Stimulated activated CD4-positive, alpha-beta T cell treated with anti-CD3 and anti-CD28 coated beads, Interleukin-12 subunit alpha, Interleukin-12 subunit beta, amount 100 ng/mL, for 48 hours (primary cell): ENCODE results near the gene FNBP1.

ENCODE experiments used
- DNase-seq, 3 donors: peaks; one replicate each; pipeline ENCODE4 v3.0.0-alpha.2; 2020; ENCODE audit warnings: low read depth in 2 of 3, low spot score in 1 of 3

Gene FNBP1

DNA sequence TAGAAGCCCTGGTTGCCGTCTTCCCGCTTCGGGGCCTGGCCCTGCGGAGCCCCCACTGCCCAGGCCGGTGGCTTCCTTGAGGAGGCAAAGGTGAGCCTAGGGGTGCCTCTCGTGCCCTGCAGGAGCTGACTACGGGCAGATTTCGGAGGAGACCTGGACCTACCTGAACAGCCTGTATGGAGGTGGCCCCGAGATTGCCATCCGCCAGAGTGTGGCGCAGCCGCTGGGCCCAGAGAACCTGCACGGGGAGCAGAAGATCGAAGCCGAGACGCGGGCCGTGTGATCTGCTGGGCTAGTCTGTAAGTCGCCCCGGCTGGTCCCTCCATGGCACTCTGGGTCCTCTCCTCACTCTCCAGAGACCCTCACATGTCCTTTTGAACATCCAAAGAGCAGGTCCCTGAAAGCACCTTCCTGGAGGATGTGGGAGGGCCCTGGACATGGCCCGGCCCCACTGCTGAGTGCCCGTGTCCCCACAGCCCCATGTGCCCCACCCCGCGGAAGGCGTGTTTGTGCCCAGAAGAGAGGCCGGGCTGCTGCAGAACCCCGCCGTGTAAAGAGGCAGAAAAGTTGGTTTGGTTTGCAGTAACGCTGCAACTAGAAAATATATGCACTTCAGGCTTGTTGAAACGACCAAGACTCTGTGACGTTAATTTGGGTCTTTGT is 162.9 kb downstream of the FNBP1 start:
- DNase-seq: no peak

DNA sequence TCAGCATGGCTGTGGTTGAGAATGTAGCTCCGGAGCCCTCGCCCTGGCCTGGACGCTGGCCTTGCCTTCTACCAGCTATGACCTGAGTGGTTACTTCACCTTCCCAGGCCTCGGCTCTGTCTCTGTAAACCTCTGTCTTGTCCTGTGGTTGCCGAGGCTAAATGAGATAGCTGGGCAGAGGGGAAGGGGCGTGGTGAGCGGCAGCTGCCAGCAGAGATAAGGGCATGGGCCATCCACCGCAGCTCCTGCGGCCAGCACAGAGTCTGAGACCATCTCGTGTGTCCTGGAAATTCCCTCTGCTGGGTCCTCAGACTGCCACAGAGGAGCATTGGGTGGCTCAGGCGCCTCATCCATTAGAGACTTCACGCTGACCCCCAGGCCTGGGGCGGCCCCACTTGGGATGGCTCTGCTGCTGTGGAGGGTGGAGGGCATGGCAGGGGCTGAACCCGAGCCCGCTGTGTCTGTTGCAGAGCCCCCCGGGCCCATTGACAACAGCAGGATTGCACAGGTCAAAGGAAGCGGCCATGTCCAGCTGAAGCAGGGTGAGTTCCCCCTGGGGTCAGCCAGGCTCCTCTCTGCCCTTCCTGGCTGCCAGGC is 163.8 kb downstream of the FNBP1 start:
- DNase-seq: no peak

DNA sequence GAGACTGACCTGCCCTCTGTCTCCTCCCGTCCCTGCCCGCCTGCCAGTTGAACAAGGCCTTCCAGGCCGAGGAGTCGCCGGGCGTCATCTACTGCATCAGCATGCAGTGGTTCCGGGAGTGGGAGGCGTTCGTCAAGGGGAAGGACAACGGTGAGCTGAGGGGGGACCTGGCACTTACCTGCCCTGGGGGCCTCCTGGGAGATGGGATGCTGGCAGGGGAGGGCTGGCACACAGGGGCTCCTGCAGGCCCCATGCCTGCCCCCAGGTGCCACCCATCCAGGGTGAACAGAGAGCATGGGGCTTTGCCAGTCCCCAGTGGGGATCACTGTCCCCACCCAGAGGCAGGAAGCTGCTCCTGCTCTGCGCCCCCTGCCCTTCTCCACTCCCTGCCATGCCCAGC is 164.7 kb downstream of the FNBP1 start:
- no peak for DNase-seq

DNA sequence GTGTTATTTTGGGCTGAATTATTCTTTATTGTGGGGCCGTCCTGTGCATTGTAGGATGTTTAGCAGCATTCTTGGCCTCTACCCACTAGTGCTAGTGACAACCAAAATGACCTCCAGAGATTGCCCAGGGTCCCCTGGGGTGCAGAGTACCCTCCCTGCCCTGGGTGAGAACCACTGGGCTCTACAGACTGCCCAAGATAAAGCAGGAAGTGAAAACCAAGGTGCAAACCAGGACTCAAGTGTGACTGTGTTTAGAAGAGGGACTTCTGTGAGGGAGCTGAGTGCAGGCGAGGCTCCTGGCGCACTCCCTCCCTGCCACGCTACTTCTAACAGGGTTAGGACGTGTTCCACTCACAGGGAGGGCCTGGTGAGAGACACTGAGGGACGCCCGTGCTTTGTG is 166.2 kb downstream of the FNBP1 start:
- no peak for DNase-seq

DNA sequence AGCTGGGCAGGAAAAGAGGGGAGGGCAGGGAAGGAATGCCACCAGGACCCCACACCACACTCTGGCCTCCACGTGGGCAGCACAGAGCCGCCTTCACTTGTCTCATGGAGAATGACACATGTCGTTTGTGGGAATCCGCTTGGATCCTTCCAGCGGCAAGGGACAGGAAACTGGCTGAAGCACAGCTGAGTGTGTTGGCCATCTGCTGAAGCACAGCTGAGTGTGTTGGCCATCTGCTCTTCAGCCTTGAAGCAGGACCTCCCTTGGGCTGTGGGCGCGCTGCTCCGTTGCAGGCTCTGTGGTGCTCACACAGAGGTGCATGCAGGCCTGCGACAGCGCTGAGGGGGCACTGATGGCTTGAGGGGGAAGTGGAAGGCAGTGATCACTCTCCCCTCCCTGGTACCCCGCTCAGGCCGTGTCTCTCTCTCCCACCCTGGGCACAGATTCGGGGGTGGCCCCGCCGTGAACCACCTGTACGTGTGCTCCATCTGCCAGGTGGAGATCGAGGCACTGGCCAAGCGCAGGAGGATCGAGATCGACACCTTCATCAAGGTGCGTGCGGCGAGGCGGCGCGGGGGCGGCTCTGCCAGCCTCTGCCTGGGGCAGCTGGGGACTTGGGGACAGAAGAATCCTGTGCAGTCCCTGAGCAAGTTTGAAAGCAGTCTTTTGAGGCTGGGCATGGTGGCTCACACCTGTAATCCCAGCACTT is 167.1 kb downstream of the FNBP1 start:
- DNase-seq: no peak

DNA sequence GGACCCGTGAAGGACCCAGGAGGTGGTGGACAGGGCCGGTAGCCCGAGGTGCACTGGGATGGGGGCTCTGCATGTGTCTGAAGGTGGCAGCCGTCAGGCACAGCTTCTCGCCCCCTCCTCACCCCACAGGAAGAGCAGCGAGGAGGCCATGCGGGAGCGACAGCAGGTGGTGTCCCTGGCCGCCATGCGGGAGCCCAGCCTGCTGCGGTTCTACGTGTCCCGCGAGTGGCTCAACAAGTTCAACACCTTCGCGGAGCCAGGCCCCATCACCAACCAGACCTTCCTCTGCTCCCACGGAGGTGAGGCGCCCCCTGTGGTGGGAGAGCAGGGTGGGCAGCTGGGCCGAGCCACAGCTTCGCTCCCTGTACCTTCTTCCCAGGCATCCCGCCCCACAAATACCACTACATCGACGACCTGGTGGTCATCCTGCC is 167.8 kb downstream of the FNBP1 start:
- no peak for DNase-seq

DNA sequence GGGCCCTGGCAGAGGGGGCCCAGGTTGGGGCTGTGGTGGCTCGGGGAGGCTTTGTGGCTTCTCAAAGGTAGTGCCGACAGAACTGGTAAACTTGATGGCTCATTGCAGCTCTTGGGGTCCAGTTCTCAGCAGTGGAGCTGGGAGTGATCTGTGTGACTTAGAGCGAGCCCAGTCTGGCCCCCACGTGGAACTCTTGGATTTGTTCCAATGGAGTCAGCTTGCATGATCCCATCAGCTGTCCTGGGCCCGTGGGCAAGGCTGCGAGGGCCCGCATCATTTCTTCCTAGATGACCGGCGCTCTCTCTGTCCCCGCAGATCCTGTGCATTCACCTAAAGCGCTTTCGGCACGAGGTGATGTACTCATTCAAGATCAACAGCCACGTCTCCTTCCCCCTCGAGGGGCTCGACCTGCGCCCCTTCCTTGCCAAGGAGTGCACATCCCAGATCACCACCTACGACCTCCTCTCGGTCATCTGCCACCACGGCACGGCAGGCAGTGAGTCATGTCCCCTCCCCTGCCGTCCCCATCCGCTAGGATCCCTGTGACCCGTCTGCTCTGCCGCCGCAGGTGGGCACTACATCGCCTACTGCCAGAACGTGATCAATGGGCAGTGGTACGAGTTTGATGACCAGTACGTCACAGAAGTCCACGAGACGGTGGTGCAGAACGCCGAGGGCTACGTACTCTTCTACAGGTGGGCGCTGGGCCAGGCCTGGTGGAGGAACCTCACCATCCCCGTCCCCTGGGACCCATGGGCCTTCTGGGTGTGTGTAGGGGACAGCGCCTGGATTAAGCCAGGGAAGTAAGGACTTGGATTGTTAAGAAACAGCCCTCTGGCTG is 168.5 kb downstream of the FNBP1 start:
- DNase-seq: no peak

DNA sequence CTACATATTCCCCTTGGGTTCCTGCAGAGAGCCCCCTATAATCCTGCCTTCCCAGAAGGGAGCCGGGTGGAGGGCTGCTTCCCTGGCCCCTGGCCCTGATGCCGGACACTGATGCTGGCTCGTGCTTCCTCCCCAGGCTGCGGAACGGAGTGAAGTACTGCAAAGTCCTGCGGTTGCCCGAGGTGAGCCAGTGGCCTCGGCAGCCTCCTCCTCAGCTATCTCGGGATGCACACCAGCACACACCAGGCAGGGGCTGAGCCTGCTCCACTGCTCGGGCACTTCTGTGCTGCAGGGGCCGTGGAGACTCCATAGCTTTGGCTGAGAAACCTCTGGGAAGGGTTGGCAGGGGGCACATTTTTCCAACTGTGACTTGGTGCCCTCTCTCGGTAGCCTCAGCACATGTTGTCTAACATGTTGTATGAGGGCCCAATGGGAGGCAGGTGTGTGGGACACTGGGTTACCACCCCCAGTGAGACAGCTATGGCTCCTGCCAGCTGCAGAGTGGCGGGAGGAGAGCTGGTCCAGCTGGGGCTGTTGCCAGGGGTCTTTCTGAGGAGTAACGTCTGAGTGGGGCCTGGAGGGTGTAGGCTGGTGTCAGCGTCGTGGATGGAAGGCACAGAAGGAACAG is 169.3 kb downstream of the FNBP1 start:
- DNase-seq: no peak

DNA sequence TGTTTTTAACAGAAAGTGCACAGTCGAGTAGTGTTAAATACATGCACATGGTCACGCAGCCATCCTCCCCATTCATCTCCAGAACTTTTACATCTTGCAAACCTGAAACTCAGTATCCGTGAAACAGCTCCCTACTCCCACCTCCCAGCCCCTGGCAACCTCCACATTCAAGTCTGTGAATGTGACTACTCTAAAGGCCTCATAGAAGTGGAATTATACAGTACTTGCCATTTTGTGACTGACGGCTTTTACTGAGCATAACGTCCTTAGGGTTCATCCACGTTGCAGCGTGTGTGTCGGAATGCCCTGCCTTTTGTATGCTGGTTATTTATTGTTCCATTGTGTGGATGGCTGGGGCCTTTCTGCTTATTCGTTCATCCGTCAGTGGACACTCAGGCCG is 171.9 kb downstream of the FNBP1 start:
- DNase-seq: no peak

DNA sequence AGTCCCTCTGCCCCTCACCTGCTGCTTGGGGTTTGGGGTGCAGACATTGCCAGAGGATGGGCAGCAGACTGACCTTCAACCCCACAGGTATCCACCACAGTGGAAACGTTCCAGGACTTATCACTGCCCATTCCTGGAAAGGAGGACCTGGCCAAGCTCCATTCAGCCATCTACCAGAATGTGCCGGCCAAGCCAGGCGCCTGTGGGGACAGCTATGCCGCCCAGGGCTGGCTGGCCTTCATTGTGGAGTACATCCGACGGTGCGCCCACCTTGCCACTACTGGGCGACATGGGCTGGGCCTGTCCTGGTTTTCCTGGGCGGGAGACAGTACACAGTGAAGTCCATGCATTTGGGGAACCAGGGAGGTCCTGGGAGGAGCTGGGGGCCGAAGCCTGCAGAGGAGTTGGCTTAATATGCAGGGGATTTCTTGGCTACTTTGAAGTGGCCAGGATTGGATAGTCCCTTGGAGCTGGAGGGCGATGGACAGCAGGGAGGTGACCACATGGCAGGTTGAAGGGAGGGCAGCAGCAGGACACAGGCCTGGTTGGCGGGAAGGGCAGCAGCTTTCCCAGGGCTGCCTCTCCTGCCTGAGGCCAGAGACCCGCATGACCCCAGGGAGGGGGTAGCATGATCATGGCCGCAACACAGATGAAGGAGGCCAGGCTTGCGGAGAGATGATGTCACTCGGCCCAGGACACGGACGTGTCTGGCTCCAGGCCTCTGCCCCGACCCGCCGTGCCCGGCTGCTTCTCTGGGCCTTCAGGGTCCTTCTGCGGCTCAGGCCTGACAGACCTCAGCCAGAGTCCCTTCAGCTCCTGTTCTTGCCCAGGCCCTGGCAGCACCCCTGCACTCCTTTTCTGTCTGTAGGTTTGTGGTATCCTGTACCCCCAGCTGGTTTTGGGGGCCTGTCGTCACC is 173.1 kb downstream of the FNBP1 start:
- DNase-seq: no peak

DNA sequence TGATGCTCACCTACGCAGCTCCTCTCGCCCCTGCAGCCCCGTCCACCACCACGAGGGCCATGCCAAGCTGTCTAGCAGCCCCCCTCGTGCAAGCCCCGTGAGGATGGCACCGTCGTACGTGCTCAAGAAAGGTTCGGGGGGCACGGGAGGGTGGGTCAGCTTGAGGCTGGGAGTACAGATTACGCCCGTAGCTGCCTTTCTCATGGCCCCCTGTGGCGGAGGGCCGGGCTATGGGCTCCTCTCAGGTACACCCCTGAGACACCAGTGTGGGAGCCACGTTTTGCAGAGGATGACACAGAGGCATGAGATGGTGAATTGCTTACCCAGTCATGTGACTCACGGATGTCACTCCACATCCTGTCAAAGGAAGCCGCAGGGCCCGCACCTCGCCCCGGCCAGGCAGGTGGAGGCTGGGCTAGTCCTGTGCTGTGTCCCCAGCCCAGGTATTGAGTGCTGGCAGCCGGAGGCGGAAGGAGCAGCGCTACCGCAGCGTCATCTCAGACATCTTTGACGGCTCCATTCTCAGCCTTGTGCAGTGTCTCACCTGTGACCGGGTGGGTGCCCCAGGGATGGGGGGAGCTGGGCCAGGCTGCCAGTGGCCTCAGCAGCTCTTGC is 174.0 kb downstream of the FNBP1 start:
- peak; percentile 66 to 78 (median 69) for DNase-seq

DNA sequence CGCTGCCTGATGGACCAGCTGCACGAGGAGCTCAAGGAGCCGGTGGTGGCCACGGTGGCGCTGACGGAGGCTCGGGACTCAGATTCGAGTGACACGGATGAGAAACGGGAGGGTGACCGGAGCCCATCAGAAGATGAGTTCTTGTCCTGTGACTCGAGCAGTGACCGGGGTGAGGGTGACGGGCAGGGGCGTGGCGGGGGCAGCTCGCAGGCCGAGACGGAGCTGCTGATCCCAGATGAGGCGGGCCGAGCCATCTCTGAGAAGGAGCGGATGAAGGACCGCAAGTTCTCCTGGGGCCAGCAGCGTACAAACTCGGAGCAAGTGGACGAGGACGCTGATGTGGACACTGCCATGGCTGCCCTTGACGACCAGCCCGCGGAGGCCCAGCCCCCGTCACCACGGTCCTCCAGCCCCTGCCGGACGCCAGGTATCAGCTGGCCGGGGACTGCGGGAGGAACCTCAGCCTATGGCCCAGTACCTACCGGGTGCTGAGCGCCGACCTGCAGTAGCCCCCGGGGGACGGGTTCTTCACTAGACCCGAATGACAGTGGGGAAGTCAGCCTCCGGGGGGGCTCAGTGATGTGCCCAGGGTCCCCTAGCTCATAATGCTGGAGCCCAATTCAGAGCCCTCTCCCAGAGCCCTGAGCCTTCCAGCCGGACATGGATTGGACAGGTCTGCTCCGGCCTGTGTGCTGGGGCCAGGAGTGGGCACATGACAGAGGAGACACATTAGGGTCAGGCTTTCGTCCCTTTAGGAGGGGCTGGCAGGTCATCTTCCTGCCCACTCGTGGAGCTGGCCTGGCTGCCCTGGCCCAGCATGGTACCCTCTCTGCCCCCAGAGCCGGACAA is 174.7 kb downstream of the FNBP1 start:
- DNase-seq: no peak

DNA sequence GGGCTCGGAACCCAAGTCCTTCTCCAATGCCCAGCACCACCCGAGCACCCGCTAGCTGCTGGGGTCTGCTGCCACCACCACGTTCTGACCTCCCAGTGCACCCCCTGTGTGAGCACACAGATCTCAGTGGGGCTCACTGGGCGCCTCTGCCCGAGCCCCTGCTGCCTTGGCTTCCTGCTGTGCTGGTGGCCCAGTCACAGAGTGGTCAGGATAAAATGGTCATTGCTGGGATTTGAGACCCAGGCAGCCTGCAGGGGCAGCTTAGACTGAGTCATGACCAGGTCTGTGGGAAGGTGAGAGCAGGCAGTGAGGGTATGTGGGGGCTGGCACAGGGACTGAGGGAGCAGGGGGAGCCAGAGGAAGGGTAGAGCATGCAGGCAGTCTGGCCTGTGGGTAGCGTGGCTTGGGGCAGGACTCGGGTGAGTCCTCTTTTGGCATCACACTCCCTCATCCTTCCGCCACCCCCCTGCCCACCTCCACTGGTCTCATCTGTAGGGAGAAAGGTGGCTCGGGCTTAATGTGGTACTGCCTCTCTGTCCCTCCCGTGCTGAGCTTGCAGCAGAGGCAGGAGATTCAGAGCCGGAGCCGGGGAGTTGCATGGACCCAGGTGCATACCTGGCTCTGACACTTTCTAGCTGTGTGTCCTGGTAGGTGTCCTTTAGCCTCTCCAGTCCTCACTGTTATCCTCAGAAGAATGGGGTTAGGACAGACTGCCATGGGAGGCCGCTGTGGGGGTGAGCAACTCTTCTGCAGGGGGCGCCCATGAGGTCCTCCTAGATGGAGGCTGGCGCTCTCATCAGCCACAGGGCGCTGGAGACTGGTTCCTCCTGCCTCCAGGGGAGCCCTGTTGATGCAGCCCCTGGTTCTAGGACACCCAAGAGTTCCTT is 175.6 kb downstream of the FNBP1 start:
- no peak for DNase-seq

DNA sequence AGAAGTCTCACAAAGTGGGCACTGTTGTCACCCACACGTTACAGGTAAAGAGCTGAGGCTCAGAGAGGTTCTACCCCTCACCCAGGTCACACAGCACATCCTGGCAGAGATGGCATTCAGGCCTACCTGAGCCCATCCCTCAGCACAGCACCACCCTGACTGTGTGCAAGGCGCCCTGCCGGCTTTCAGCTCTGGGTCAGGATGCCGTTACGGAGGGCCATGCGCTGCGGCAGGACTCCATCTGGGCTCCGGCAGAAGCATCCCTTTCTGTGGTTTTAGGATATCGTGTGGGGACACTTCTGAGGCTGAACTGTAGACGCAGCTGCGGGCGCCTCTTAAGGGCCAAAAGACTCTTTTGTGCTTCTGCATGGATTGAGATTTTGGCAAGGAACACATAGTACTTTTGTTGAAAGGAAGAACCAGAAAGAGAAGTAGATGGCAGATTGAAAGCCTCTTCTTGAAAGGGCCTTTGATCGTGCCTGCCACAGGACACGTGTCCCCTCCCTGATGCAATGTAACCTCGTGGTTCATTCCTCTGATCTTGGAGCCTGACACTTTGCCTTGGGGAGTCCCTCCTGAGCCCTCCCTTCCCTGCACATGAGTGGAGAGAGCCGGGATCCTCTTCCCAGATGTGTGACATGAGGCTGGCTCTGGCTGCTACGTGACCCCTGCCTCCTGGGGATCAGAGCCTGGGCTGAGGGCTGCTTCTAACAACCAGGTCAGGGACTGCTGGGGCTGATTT is 176.4 kb downstream of the FNBP1 start:
- no peak for DNase-seq

DNA sequence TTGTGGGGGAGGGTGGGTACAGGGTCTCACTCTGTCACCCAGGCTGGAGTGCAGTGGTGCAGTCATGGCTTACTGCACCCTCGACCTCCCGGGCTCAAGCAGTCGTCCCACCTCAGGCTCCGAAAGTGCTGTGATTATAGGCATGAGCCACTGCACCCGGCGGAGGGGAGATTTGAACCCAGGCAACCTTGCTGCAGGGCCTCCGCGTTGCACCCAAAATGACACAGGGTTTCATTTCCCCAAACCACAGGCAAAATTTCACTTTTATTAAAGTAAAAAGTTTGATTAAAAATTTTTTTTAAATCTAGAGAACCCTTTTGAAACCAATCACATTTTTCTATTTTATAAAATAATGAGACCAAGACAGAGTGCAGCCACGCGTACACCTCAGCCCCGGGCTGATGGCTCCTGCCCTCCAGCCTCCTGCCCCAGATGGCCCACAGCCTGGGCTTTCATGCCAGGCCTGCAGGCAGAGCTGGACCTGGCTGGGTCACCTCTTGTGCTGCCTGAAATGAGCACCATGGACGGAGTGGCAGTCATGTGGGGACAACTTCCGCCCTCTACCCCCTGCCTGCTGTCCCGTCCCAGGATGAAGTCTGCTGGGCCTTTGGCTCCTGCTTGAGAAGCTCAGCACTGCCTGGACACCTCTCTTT is 177.2 kb downstream of the FNBP1 start:
- no peak for DNase-seq

DNA sequence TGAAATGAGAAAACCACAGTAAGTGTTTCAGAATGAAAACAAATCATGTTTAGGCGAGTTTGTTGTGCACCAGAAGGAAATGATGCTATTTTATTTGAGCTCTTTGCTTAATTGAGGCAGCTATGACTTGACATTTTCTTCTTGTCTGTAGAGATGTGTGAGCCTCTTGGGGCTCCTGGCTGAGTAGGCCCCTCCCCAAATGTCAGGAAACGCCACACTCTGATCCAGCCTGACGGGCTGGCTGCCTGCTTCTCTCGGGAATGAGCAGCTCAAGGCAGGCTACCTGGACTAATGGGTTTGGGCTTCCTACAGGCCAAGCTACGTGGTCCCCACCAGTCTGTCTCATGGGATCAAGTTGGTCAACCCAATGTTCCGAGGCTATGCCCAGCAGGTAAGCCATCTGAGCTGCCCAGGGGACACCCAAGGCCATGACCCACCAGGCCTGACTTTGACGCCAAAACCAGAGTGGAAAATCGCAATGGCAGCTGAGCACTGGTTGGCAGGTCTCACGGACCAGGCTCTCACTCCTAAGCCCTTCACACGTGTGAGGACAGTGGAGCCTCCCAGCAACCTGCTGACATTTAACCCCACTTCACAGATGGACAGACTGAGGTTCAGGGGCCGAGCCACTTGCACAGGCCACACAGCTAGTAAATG is 177.9 kb downstream of the FNBP1 start:
- no peak for DNase-seq
